ENCODE data around the gene DCPS.
"Not testable (repeated sequence)": the region's sequence is repeated elsewhere in the genome, so short reads cannot be mapped to it uniquely, and the experiment has no call there.

Gene DCPS

DNA sequence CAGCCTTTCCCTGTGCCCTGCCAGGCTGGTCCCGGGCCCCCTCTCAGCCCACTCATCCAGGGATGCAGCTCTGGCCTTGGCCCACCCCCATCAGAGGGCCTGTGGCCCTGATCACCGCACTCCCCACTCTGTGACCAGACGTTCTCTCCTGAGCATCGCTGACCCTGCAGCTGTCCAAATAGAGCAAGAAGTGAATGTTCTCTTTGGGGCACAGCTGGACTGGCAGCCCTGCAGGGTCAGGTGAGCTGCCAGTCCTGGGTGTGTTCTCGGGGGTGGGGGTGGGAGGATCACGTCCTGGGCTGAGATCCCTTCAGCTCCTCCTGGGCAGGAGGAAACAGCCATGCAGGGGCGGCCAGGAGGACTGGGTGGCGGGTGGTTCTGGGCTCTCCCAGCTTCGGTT, 60.9 kb downstream of the DCPS start:
- DNase-seq, result not testable (repeated sequence)

DNA sequence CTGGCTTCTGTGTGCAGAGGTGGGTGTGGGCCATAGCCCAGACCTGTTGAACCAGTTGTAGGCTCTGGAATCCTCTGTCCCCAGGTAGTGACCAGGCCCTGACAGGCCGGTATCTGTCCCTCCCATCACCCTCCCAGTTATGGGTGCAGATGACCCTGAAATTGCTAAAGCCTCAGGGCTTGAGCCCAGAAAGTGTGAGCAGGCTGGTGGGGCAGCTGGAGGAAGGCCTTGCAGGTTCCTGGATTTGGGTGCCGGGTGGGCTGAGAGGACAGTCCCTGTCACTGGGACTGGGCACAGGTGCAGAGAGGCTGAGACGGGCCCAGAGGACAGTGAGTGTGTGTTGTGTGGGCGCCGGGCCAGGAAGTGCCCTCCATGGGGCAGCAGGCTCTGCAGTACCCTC, 61.6 kb downstream of the DCPS start:
- DNase-seq, result not testable (repeated sequence)

DNA sequence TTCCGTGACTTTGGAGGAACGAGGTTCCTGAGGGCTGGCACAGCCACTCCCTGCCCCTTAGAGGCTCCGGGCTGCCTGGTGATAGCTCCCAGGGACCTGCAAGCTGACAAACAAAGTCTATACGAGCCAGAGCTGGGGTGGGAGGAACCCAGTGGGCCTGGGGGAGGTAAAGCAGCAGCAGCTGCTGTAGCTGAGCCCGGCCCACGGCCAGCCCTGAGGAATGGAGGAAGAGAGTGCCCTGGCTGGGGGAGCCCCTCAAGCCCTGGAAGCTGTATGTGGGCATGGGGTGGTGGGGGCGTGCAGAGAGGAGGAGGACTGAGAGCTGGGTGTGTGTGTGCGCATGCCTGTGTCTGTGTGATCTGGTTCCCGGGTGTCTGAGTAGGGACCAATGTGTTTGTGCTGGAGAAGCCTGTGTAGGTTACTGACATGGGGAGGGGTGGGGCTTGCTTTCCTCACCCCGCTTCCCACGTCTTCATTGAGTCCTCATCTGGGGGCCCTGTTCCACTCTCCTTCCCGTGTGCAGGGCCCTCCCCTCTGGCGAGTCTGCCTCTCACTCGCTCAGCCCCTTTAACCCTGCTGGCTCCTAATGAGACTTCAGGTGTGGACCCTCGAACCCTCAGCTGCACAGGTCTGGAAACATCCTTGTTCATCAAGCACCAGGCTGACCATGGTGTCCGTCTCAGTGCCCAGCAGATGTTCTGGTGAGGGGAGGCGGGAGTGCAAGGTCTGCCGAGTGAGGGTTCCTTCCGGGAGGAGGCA, 62.4 kb downstream of the DCPS start:
- no peak for DNase-seq

DNA sequence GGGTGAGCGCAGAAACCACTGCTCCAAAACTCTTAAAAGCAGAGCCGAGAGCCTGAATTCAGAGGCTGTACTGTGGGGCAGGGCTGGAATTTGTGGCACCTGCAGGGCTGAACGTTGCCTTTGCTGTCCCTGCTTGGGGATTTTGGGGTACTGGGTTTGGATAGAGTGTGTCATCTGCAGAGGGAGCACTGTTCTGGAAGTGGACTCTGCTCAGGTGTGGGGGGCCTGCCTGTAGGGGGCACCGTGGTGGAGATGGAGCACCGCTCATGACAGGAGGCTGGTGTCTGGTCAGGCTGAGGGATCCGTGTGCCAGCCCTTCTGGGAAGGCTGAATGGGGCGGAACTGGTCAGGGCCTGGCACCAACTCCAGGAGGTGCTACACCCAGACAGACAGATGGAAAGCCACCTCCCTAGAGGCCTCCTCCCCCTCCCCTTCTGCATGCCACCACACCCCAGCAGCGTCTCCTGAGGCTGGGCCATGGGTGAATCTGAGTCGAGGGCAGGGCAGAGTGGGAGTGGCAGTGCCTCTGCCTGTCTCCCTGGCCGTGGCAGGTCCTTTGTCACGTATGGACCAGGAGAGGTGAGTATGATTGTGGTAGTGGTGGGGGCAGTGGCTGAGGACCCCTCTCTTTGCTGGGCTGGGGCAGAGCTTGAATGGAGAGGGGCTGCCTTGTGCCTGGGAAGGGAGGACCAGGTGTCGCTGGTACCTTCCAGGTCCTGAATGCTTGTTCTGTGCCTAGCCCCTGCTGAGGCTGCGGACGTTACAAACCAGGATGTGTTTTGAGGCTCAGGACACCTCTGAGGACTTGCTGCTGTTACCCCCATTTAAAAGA, 63.2 kb downstream of the DCPS start:
- not testable (repeated sequence) for DNase-seq

DNA sequence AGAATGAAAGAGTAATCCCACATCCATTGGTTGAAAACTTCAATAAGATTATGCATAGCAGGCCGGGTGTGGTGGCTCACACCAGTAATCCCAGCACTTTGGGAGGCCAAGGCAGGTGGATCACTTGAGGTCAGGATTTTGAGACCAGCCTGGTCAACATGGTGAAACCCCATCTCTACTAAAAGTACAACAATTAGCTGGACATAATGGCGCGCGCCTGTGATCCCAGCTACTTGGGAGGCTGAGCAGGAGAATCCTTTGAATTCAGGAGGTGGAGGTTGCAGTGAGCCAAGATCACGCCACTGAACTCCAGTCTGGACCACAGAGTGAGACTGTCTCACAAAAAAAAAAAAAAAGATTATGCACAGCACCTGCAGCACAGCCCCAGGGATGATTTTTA, 63.9 kb downstream of the DCPS start:
- DNase-seq, result not testable (repeated sequence)

DNA sequence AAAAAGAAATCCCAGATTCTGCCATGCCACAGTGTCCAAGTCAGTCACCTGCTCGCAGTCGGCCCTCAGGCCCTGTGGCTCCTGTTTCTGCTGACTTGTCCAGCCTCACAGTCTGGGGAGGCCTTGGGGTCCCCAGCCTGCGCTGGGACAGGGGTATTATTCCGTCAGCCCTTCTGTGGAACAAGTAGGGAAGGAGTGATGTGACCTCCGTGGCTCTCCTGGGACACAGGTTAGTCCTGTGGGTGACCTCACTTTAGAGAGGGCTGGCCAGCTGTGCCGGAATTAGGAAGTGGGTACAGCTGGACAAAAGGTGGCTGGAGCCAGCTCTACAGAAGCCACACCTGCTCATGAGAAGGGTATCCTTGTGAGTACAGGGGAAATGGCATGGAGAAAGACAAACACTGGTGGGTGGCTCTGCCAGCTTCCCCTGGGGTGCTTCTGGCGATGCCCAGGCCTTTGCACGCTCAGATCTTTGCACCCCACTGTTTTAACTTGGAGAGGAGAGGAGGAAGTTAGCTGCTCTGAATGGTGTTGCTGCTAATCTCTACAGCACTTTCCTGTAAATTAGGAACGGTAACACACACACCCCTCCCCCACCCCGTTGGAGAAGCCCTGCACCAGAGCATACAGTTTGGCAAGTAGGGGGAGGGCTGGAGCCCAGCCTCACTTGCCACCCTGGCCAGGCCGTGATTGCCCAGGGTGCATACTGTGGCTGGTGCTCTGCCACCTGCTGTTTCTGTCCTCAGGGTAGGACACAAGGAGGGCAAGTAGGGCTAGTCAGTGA, 64.7 kb downstream of the DCPS start:
- peak; percentile 79 to 96 for DNase-seq

DNA sequence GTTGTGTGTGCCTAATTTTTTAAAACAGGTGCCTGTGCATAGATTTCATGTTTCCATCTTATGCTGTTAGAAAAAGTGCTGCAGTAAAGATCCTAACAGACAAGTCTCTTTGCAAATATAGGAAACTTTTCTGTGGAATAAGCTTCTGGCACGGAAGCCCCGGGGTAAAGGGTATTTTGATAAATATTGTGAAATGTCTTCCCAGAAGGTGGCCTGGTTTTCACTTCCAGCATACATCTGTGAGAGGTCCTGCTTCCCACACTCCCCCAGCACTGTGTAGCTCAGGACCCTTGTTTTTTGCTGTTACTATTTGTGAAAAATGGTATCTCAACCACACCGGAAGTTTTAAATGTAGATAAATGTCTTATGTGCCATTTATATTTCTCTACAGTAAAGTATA, 66.2 kb downstream of the DCPS start:
- no peak for DNase-seq

DNA sequence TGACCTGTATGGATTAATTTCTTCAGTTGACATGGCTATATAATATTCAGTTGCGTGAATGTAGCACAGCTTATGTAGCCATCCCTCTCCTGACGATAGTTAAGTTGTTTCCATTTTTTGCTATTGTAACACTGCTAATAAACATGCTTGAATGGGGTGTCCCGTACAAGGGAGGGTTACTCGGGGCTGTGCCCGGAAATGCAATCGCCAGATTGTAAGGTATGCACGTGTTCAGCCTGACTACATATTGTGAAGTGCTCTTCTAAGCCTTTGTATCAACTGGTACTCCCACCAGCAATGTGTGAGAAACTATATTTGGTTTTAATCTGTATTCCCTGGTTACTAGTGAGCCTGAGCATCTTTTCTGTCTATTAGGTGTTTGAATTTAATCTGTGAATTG, 67.7 kb downstream of the DCPS start:
- DNase-seq, result no peak

DNA sequence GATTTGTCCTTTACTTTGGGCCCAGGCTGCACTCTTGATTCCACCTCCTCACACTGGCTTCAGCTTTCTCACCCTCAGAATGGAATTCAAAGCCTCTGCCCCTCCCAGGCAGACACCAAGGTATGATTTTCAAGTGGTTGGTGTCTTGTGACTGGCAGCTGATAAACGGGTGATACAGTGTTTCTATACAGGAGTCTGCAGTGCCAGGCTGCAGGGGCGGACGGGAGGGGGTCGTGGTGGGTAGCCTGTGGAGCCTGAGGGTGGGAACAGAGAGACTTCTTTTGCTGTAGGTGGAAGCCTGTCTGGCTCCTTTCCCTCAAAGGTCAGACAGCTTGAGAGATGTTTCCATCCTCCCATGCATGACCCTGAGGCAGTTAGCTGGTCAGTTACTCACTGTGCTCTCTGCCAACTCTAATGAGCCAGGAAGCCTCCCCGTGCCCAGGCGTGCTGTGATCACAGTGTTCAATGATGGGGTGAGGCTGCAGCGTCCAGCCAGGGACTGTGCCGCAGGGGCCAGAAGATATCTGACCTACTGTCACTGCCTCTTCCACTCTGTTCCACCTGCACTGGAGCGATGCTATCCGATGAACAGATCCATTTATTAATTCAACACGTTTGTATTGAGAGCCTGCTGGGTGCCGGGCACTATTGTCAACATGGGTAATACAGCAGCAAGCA, 69.7 kb downstream of the DCPS start:
- not testable (repeated sequence) for DNase-seq

DNA sequence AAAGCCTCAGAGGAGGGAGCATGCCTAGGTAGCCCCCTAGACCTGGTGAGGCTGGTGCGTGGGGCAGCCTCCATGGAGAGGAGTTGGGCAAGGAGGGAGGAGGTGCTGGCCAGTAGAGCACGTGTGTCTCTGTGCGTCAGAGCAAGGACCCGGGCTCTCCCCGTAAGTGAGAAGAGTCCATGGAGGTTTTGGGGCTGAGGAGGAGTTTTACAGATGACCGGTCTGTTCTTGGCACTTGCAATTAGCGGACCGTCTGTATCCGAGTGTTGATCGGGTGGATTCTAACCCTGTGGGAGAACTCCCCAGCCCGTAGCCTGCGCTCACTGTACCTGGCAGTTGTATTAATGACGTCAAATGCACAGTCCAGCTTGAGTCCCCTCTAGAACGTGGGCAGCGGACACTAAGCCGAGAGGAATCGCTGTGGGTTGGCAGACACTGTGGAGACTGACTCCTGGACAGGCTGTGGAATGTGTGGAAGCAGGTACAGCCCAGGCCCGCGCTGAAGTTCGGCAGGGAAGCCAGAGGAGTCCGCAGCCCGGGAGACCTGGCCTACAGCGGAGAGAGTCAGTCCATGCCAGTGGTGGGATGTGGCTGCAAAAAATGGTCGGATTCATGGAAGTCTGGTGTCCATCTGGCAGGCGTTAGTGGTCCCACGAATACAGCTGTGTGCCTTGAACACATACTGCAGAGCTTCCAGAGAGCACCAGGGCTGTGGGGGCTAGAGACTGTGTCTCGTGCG, 70.9 kb downstream of the DCPS start:
- DNase-seq, result not testable (repeated sequence)

DNA sequence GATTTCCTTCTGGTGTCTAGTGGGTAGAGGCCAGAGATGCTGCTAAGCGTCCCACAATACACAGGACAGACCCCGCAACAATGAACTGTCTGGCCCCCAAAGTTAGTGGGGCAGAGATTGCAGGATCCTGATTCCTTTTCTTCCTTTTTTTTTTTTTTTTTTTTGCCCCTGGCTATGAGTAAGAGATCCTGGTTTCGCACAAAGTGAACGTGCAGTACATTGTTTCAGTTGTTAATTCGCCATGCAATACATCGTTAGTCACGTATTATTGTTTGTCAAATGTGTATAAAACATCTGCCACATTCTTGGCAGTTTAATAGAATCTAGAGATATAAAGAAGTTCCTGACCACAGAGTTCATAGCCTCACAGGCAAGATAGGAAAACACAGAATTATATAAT, 71.9 kb downstream of the DCPS start:
- no peak for DNase-seq

DNA sequence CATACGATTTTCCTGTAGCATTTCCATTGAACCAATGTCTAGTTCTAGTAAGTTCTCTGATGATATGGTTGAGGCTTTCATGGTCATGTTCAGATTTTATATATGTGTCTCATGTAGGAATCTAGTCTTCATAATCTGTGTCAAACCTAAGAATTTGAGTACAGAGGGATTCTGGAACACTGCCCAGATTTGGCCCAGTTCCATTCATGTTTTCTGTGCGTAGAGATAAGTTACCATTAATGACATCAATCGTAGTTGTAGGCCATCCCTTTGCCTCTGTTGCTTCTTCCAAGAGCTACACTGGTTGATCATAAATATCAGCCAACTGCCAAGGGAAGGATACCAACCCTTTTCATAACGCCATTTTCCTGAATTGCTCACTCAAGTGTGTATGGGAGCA, 74.9 kb downstream of the DCPS start:
- DNase-seq, result no peak

DNA sequence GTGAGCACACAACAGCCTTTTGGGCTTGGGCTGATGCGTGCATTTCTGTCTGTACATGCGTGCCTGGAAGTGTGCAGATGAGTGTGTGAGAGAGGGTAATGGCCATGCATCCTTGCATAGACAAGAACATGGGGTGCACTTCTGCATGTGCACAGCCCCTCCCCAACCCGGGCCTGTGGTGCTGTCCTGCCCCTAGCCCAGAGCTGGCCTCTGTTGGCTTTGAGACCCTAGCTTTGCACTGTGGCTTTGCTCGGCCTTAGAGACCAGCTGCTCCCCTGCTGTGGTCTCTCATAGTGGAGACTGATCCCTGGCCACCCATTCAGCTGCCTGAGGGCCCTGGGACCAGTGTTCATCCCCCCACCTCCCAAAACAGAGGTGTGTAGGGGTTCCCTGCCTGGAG, 77.0 kb downstream of the DCPS start:
- no peak for DNase-seq

DNA sequence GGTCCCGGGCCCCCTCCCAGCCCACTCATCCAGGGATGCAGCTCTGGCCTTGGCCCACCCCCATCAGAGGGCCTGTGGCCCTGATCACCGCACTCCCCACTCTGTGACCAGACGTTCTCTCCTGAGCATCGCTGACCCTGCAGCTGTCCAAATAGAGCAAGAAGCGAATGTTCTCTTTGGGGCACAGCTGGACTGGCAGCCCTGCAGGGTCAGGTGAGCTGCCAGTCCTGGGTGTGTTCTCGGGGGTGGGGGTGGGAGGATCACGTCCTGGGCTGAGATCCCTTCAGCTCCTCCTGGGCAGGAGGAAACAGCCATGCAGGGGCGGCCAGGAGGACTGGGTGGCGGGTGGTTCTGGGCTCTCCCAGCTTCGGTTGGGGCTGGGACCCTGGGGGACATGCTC, 78.1 kb downstream of the DCPS start:
- not testable (repeated sequence) for DNase-seq

DNA sequence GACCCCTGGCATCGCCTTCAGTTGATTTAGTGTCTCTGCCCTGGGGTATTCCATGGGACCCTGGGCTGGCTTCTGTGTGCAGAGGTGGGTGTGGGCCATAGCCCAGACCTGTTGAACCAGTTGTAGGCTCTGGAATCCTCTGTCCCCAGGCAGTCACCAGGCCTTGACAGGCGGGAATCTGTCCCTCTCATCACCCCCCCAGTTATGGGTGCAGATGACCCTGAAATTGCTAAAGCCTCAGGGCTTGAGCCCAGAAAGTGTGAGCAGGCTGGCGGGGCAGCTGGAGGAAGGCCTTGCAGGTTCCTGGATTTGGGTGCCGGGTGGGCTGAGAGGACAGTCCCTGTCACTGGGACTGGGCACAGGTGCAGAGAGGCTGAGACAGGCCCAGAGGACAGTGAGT, 78.8 kb downstream of the DCPS start:
- not testable (repeated sequence) for DNase-seq

DNA sequence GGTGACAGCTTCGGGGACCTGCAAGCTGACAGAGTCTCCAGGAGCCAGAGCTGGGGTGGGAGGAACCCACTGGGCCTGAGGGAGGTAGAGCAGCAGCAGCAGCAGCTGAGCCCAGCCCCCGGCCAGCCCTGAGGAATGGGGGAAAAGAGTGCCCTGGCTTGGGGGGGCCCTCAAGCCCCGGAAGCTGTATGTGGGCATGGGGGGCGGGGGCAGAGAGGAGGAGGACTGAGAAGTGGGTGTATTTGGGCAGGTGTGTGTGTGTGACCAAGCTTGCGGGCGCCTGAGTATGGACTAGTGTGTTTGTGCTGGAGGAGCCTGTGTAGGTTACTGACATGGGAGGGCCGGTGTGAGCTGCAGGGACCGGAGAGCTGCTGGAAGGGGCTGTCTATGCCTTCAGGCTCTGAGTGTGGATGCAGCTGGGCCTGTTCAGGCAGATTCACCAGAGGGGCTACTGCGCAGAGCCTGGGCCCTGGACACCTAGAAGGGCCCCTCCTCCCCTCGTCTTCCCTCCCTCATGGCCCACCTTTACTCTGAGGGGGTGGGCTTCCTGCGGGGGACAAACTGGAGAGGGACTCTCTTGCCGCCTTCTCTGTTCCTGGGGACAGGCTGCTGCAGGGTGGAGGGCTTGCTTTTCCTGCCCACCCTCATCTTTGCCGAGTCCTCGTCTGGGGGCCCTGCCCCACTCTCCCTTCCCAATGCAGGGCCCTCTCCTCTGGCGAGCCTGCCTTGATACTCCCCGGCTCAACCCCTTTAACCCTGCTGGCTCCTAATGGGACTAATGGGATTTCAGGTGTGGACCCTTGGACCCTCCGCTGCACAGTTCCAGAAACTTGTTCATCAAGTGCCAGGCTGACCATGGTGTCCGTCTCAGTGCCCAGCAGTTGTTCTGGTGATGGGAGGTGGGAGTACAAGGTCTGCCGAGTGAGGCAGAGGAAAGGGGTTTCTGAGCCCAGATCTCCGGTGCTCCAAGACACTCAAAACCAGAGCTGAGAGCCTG, 79.8 kb downstream of the DCPS start:
- no peak for DNase-seq

DNA sequence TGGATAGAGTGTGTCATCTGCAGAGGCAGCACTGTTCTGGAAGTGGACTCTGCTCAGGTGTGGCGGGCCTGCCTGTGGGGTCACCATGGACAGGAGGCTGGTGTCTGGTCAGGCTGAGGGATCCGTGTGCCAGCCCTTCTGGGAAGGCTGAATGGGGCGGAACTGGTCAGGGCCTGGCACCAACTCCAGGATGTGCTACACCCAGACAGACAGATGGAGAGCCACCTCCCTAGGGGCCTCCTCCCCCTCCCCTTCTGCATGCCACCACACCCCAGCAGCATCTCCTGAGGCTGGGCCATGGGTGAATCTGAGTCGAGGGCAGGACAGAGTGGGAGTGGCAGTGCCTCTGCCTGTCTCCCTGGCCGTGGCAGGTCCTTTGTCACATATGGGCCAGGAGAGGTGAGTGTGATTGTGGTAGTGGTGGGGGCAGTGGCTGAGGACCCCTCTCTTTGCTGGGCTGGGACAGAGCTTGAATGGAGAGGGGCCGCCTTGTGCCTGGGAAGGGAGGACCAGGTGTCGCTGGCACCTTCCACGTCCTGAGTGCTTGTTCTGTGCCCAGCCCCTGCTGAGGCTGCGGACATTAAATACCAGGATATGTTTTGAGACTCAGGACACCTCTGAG, 80.7 kb downstream of the DCPS start:
- DNase-seq, result no peak

DNA sequence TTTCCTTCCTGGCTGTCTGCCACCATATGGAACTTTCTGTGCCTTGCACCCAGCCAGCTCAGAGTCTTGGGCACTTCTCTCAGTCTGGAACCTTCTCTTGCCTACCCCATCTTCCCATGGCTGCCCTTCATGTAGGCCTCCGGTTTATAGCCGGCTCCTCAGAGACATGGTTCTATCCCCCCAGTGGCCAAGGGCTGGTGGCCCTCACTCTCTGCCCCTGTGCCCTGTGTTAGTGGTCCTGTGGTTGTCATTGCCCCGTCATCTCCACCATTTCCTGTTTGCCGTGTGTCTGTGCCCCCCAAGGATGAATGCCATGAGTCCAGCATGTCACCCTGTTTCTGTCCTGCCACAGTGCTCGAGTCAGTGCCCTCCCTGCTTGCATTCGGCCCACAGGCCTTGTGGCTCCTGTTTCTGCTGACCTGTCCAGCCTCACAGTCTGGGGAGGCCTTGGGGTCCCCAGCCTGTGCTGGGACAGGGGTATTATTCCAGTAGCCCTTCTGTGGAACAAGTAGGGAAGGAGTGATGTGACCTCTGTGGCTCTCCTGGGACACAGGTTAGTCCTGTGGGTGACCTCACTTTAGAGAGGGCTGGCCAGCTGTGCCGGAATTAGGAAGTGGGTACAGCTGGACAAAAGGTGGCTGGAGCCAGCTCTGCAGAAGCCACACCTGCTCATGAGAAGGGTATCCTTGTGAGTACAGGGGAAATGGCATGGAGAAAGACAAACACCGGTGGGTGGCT, 82.3 kb downstream of the DCPS start:
- DNase-seq, result peak in 1 of 2 experiments; percentile 93

DNA sequence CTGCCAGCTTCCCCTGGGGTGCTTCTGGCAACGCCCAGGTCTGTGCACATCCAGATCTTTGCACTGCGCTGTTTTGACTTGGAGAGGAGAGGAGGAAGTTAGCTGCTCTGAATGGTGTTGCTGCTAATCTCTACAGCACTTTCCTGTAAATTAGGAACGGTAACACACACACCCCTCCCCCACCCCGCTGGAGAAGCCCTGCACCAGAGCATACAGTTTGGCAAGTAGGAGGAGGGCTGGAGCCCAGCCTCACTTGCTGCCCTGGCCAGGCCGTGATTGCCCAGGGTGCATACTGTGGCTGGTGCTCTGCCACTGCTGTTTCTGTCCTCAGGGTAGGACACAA, 82.8 kb downstream of the DCPS start:
- peak in 1 of 2 experiments; percentile 79 for DNase-seq

DNA sequence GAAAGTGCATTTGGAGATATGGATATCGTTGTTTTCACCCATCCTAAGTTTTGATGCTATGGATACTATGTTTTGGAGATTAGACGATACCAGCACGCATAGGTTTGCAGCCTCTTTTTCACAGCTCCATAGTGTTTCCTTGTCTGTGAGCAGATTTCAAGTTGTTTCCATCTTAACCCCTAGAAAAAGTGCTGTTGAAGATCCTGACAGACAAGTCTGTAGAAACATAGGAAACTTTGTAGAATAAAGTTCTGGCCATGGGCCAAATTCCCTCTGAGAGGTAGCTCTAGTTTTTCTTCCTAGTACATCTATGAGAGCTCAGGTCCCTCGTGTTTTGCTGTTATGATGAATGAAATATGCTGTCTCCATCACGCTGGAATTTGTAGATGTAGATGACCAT, 84.0 kb downstream of the DCPS start:
- DNase-seq, result no peak

Data from NCI-H2081 (cell line).